Measurements from ENCODE around the gene TGFA. TPM values are rescaled to one million over a fixed set of nuclear protein-coding genes. Genes with fewer than 3 reads are reported as not detected.

Gene TGFA
- total and polyA plus RNA-seq, 2 donors: 2.1 to 4.1 TPM

DNA sequence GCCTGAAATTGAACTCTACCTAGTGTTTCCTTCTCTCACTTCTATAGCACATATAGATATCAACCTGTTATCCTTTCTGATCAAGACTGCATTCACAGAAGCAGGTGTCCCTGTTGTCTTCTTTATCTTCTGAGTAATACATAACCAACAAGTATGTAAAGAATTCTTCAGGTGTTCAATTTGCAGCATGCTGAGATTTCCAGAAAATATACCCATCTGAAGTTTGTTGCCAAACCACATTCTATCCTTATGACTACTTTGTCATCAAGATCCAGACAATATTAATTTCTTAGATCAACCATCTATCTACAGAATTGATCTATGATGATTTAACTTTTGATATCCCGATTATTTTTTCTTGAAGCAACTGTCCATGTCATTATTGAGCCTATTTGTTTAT lies 69.5 kb downstream of the TGFA start:
- Histone ChIP-seq H3K4me1 (ENCODE audit: insufficient read depth) (peaks cover 2% of the 10 kb centered on the region), H3K4me3 (ENCODE audit: low read depth, low read length) (no peak overlapping the region), H3K27ac (ENCODE audit: low read depth) (no peak overlapping the region), H3K36me3 (ENCODE audit: insufficient read depth) (no peaks in the 10 kb centered on the region)
- whole genome bisulfite sequencing: 90% methylated on average over 1 of the region's 1 CpG
- DNase-seq (ENCODE audit: extremely low spot score): no peak

DNA sequence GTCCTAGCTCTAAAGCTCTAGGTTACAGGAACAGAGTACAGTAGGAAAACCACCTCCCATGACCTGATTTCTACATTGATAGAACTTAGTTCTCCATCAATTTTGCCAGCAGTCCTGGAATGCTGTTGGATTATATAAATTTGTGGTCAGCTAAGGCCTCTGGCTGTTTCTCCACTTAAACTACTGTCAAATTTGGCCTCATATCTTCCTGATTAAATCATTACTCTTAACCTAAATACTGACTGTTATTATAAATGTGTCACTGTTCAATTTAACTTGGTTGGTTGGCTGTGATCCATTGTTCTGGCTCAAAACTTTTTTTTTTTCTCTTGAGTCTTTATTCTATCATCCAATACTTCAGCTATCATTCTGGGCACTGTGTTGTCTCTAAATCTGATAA lies 71.2 kb downstream of the TGFA start:
- Histone ChIP-seq H3K27ac (ENCODE audit: low read depth) (no peak overlapping the region), H3K36me3 (ENCODE audit: insufficient read depth) (no peaks in the 10 kb centered on the region), H3K4me3 (ENCODE audit: low read depth, low read length) (no peak overlapping the region), H3K4me1 (ENCODE audit: insufficient read depth) (peaks cover 2% of the 10 kb centered on the region)
- no peak for DNase-seq (ENCODE audit: extremely low spot score)

DNA sequence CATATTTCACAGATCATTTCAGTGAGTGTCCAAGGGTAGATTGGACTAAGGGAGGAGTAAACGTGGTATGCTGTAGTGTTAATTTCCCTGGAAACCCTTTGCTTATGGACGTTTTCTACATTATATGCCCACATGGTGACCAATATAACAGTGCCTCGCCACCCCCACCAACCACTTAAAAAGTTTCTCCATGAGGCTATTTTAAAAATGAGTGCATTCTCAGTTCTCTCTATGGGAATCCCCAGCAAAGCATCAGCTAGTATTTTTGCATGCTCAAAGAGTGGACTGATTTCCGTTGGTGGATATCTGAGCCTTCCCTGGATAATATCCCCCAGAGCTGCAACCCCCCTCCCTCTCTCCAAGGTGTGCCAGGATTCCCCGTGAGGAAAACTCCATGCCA lies 73.2 kb downstream of the TGFA start:
- H3K27ac ChIP-seq (ENCODE audit: low read depth): no peak overlapping the region
- no peaks in the 10 kb centered on the region for H3K36me3 ChIP-seq (ENCODE audit: insufficient read depth)
- no peak overlapping the region for H3K4me3 ChIP-seq (ENCODE audit: low read depth, low read length)
- no peak for DNase-seq (ENCODE audit: extremely low spot score)
- peaks cover 2% of the 10 kb centered on the region for H3K4me1 ChIP-seq (ENCODE audit: insufficient read depth)
- WGBS: 51% methylated on average over 5 of the region's 5 CpGs

DNA sequence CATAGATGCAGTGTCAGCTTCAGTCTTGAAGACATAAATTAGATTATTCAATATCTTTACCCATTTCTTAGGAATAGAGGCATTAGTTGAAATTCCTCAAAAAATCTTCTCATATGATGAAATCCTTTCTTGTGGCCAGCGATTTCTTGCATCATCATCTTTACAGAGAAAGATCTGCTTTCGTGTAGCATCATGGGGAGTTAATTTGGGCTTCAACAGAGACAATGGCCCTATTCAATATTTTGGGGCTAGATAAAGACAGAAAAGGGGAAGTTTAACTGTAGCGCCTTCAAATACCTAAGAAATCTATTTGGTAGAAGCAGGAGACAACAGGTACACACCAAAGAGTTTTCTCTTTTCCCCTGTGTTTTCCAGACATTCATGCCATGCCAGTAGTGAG lies 73.8 kb downstream of the TGFA start:
- no peak overlapping the region for H3K27ac ChIP-seq (ENCODE audit: low read depth)
- no peak overlapping the region for H3K4me3 ChIP-seq (ENCODE audit: low read depth, low read length)
- DNase-seq (ENCODE audit: extremely low spot score): no peak
- H3K36me3 ChIP-seq (ENCODE audit: insufficient read depth): no peaks in the 10 kb centered on the region
- peaks cover 2% of the 10 kb centered on the region for H3K4me1 ChIP-seq (ENCODE audit: insufficient read depth)
- WGBS: 87% methylated on average over 3 of the region's 3 CpGs

DNA sequence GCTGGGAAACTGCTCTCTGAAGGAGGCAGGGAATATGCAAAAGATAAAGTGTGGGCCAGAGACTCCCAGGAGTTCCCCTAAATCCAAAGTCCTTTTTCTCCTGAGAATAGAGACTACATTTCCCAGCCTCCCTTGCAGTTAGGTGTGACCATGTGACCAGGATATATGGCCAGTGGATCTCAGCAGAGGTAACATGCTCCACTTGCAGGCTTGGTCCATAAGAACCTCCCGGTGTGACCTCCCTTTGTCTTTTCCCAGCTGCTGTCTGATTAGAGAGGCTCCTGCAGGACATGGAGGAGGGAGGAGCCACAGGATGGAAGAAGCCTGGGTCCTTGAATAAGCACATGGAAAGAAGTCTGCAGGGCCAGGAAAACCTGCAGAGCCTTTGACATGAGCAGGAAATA lies 76.2 kb downstream of the TGFA start:
- DNase-seq (ENCODE audit: extremely low spot score): no peak
- 25% methylated on average over 1 of the region's 1 CpG for WGBS

DNA sequence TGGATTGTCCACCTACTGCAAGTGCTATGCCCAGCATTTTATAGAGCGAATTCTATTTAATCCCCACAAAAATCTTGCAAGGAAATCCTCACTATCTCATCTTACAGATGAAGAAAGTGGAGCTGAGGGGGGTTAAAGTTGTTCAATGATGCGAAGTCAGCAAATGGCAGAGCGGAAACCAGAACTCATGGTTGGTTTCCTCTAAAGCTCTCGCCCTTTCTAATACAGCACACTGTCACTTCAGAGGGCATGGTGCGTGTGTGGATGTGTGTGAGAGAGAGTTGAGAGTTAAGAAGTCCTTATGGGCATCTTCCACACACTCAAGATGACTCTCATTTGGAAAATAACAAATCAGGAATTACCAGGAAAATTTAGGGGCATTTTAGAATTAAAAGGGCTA lies 78.4 kb downstream of the TGFA start:
- Histone ChIP-seq H3K27ac (ENCODE audit: low read depth) (no peak overlapping the region), H3K4me1 (ENCODE audit: insufficient read depth) (no peaks in the 10 kb centered on the region), H3K4me3 (ENCODE audit: low read depth, low read length) (no peak overlapping the region), H3K36me3 (ENCODE audit: insufficient read depth) (no peaks in the 10 kb centered on the region)
- no peak for DNase-seq (ENCODE audit: extremely low spot score)
- 89% methylated on average over 5 of the region's 5 CpGs for WGBS

More for the DNA sequence above, 76.2 kb downstream of the TGFA start:
- no peaks in the 10 kb centered on the region for H3K4me1 ChIP-seq (ENCODE audit: insufficient read depth)
- H3K36me3 ChIP-seq (ENCODE audit: insufficient read depth): no peaks in the 10 kb centered on the region
- no peak overlapping the region for H3K27ac ChIP-seq (ENCODE audit: low read depth)
- no peak overlapping the region for H3K4me3 ChIP-seq (ENCODE audit: low read depth, low read length)

DNA sequence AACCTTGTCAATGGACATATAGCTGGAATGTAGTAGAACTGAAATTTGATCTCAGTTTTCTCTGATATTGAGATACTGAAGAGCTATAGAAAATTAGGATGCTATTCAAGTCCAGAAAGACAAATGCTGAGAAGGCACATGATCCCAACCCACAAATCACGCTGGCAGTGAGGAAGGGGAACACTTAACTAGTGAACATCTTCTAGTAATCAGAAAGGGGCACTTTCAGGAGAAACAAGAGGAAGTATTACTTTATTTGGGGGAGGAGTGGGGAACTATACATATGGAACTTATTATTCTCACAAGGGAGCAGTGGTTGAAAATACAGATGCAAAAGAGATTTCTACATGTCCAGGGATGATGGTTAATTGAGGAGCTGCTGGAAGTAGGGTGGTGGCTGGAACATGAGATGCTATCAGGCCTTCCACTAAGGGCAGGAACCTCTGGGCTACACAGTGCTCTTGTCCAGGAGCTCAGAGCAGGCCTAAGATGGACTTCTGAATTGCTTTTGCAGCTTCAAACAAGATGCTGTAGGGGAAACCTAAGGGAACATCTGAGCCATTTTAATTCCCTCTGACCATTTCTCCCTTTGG lies 79.3 kb downstream of the TGFA start:
- no peak for DNase-seq (ENCODE audit: extremely low spot score)
- 58% methylated on average over 1 of the region's 1 CpG for WGBS
- Histone ChIP-seq H3K27ac (ENCODE audit: low read depth) (no peak overlapping the region), H3K4me1 (ENCODE audit: insufficient read depth) (no peaks in the 10 kb centered on the region), H3K4me3 (ENCODE audit: low read depth, low read length) (no peak overlapping the region), H3K36me3 (ENCODE audit: insufficient read depth) (no peaks in the 10 kb centered on the region)

DNA sequence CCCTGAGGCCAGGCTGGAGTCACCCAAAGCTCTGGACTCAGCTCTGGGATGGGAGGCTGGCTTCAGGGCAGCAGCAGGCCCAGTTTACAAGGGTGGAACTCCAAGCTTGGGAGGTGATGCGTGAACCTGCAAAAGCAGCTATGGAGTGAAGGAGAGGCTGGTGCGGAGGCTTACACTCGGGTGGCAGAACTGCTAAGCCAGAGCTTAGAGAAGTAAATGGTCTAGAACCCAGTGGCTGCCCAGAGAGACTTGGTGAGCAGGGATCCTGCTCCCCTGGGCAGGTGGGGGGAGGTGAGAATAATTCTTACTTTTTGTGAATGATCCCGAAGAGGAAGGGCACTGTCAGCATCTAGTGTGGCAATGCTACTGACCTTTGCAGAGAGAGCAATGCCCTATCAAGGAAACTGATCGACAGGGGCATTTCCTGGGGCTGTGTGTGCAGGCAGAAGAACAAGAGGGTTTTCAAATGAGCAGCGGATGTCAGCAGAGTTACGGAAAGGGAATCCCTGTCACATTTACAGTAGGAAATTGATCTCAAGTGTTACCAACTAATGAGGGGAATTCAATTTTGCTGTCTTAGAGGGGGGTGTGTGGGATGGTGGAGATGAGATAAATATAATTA lies 80.4 kb downstream of the TGFA start:
- H3K27ac ChIP-seq (ENCODE audit: low read depth): no peak overlapping the region

DNA sequence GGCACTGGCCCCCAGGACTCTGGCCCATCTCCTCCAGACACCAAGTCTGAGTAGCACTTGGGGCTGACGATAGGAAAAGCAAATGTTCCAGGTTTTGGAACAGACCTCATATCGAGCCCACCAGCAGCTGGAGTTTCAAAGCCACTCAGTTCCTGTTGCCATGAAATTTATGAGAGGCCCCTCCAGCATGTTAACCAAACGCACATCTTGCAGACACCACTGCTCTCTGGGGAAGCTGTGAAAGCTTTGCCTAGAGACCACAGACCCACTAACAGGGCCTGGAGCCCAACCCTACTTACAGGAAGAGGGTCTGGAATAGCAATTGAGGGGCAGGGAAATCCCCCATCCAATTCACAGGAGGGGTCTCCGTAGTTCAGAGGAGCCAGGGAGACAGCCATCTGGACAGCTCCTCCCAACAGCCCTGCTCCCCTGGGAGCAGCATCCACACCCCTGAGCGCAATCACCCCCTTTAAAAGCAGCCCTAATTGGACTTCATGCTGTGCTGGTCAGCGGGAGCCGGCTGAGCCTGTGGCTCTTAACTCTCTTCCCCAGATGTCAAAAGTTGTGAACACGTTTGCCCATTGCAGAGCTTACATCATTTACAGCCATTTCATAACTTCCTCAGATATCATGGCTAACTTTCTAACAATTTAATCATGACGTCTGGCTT lies 81.3 kb downstream of the TGFA start:
- DNase-seq (ENCODE audit: extremely low spot score): no peak
- H3K36me3 ChIP-seq (ENCODE audit: insufficient read depth): no peaks in the 10 kb centered on the region
- no peak overlapping the region for H3K27ac ChIP-seq (ENCODE audit: low read depth)
- H3K4me1 ChIP-seq (ENCODE audit: insufficient read depth): no peaks in the 10 kb centered on the region
- 49% methylated on average over 9 of the region's 9 CpGs for WGBS
- no peak overlapping the region for H3K4me3 ChIP-seq (ENCODE audit: low read depth, low read length)

More for the DNA sequence above, 80.4 kb downstream of the TGFA start:
- H3K36me3 ChIP-seq (ENCODE audit: insufficient read depth): no peaks in the 10 kb centered on the region
- H3K4me3 ChIP-seq (ENCODE audit: low read depth, low read length): no peak overlapping the region
- no peak for DNase-seq (ENCODE audit: extremely low spot score)
- H3K4me1 ChIP-seq (ENCODE audit: insufficient read depth): no peaks in the 10 kb centered on the region
- WGBS: 73% methylated on average over 7 of the region's 7 CpGs

DNA sequence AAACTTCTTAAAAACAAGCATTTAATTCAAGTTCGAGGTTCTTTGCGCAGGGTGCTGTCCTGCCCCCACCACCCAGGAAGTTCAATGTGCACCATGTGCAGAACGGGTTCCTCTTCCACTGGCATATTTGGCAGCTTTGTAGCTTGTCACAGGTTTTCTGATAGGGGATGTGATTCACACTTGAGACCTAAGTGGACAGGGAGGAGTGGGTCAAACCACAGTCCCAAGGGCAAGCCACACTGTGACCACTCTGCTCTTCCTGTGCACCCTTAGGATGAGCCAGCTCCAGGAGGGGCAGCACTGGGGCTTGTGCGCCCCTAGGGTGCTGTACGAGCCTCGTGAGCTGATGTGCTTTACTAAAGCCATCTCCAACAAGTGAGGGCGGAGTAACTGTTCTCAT lies 82.5 kb downstream of the TGFA start:
- no peaks in the 10 kb centered on the region for H3K4me1 ChIP-seq (ENCODE audit: insufficient read depth)
- DNase-seq (ENCODE audit: extremely low spot score): no peak
- H3K27ac ChIP-seq (ENCODE audit: low read depth): no peak overlapping the region
- no peaks in the 10 kb centered on the region for H3K36me3 ChIP-seq (ENCODE audit: insufficient read depth)
- WGBS: 85% methylated on average over 7 of the region's 7 CpGs
- no peak overlapping the region for H3K4me3 ChIP-seq (ENCODE audit: low read depth, low read length)

DNA sequence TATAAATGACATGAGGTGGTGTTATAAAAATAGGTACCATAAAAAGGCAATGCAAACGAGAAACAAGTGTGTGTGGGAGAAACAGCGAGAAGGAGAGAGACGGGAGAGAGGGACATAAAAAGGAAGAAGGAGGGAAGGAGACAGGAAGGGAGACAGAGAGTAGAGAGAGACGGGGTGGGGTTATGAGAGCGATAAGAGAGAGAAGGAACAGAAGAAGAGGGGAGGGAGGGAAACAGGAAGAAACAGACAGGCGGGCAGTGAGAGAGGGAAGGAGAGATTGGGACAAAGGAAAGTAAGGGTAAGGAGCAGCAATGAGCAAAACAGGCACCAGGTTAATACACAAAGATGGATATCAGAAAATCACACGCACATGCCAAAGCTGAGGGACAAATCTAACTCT lies 83.7 kb downstream of the TGFA start:
- WGBS: 37% methylated on average over 7 of the region's 7 CpGs
- Histone ChIP-seq H3K4me3 (ENCODE audit: low read depth, low read length) (no peak overlapping the region), H3K36me3 (ENCODE audit: insufficient read depth) (no peaks in the 10 kb centered on the region), H3K4me1 (ENCODE audit: insufficient read depth) (no peaks in the 10 kb centered on the region), H3K27ac (ENCODE audit: low read depth) (no peak overlapping the region)
- DNase-seq (ENCODE audit: extremely low spot score): no peak

DNA sequence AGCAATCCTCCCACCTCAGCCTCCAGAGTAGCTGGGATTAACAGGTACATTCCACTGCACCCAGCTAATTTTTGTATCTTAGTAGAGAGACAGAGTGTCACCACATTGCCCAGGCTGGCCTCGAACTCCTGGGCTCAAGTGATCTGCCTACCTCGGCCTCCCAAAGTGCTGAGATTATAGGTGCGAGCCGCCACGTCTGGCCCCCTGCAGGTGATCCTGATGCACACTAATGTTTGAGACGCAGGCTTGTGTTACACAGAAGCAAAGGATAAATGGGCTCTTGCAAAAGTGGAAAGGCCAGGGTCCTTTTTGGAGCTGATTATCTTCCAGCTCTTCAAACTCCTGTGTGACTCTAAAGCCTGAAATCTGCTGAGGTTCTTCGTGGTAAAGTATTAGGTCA lies 84.2 kb downstream of the TGFA start:
- no peak for DNase-seq (ENCODE audit: extremely low spot score)
- Histone ChIP-seq H3K36me3 (ENCODE audit: insufficient read depth) (no peaks in the 10 kb centered on the region), H3K4me1 (ENCODE audit: insufficient read depth) (no peaks in the 10 kb centered on the region), H3K27ac (ENCODE audit: low read depth) (no peak overlapping the region), H3K4me3 (ENCODE audit: low read depth, low read length) (no peak overlapping the region)
- 88% methylated on average over 7 of the region's 7 CpGs for WGBS

DNA sequence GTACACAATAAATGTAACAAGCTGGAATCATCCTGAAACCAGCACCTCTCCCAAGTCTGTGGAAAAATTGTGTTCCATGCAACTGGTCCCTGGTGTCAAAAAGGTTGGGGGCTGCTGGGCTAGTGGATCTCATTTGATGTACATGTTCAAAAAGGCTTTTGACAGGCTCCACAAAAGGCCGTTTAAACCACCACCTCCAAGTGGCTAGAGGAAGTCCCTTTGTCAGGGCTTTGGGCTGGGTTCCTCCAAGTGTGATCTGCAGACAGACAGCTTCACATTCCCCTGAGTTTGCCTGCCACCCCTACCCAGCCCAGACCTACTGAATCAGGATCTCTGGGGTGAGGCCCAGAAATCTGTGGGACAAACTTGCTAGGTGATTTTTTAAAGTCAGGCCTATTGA lies 84.7 kb downstream of the TGFA start:
- no peak for DNase-seq (ENCODE audit: extremely low spot score)
- WGBS: 55% methylated on average over 1 of the region's 1 CpG
- Histone ChIP-seq H3K4me1 (ENCODE audit: insufficient read depth) (no peaks in the 10 kb centered on the region), H3K4me3 (ENCODE audit: low read depth, low read length) (no peak overlapping the region), H3K36me3 (ENCODE audit: insufficient read depth) (no peaks in the 10 kb centered on the region), H3K27ac (ENCODE audit: low read depth) (no peak overlapping the region)
